Measurements from ENCODE around the gene APPBP2.
"Not testable (repeated sequence)": the region's sequence is repeated elsewhere in the genome, so short reads cannot be mapped to it uniquely, and the experiment has no call there.

Gene APPBP2

GRCh38 chr17:60442271-60443173 lies 83.5 kb downstream of the APPBP2 start:
- DNase-seq (ENCODE audit: insufficient read length, low spot score) = no peak
- peak; percentile 14 for FAIRE-seq

GRCh38 chr17:60439501-60439900 lies 86.5 kb downstream of the APPBP2 start:
- DNase-seq (ENCODE audit: insufficient read length, low spot score) = no peak
- peak; percentile 49 for FAIRE-seq

GRCh38 chr17:60436676-60437075 lies 89.4 kb downstream of the APPBP2 start:
- no peak for DNase-seq (ENCODE audit: insufficient read length, low spot score)
- no peak for FAIRE-seq

- FAIRE-seq = peak; percentile 91
Observed at GRCh38 chr17:60435244-60436167, 90.5 kb downstream of the APPBP2 start.

GRCh38 chr17:60433021-60433997 lies 92.7 kb downstream of the APPBP2 start:
- not testable (repeated sequence) for DNase-seq (ENCODE audit: insufficient read length, low spot score); FAIRE-seq

More at GRCh38 chr17:60435244-60436167, 90.5 kb downstream of the APPBP2 start:
- DNase-seq (ENCODE audit: insufficient read length, low spot score) = peak; percentile 52

GRCh38 chr17:60430561-60430960 lies 95.5 kb downstream of the APPBP2 start:
- DNase-seq (ENCODE audit: insufficient read length, low spot score); FAIRE-seq: not testable (repeated sequence)

GRCh38 chr17:60428491-60428890 lies 97.6 kb downstream of the APPBP2 start:
- not testable (repeated sequence) for FAIRE-seq; DNase-seq (ENCODE audit: insufficient read length, low spot score)

GRCh38 chr17:60426596-60426995 lies 99.4 kb downstream of the APPBP2 start:
- FAIRE-seq (no peak), DNase-seq (ENCODE audit: insufficient read length, low spot score) (no peak)

- FAIRE-seq (no peak), DNase-seq (ENCODE audit: insufficient read length, low spot score) (no peak)
Observed at GRCh38 chr17:60425626-60426025, 100.4 kb downstream of the APPBP2 start.

- DNase-seq (ENCODE audit: insufficient read length, low spot score) (no peak), FAIRE-seq (no peak)
Observed at GRCh38 chr17:60423865-60424264, 102.2 kb downstream of the APPBP2 start.

- no peak for DNase-seq (ENCODE audit: insufficient read length, low spot score)
- FAIRE-seq = no peak
Observed at GRCh38 chr17:60422162-60422665, 103.8 kb downstream of the APPBP2 start, which contains the start of gene CHCT1. CHCT1 (plus strand) TSS chr17:60422489; CDS start chr17:60422593, 104 bp downstream.

- DNase-seq (ENCODE audit: insufficient read length, low spot score) (peak; percentile 80), FAIRE-seq (no peak)
Observed at GRCh38 chr17:60421273-60422161, 104.5 kb downstream of the APPBP2 start.

- FAIRE-seq; DNase-seq (ENCODE audit: insufficient read length, low spot score): not testable (repeated sequence)
Observed at GRCh38 chr17:60419875-60420274, 106.2 kb downstream of the APPBP2 start.

GRCh38 chr17:60419003-60419402 lies 107.0 kb downstream of the APPBP2 start:
- not testable (repeated sequence) for FAIRE-seq; DNase-seq (ENCODE audit: insufficient read length, low spot score)

- FAIRE-seq (no peak), DNase-seq (ENCODE audit: insufficient read length, low spot score) (no peak)
Observed at GRCh38 chr17:60416368-60416925, 109.6 kb downstream of the APPBP2 start.

GRCh38 chr17:60415146-60415545 lies 110.9 kb downstream of the APPBP2 start:
- FAIRE-seq (no peak), DNase-seq (ENCODE audit: insufficient read length, low spot score) (no peak)

- no peak for FAIRE-seq
- no peak for DNase-seq (ENCODE audit: insufficient read length, low spot score)
Observed at GRCh38 chr17:60412701-60413100, 113.3 kb downstream of the APPBP2 start.

GRCh38 chr17:60410001-60410400 lies 116.0 kb downstream of the APPBP2 start:
- DNase-seq (ENCODE audit: insufficient read length, low spot score) (no peak), FAIRE-seq (no peak)
